ENCODE results near the gene GPR137B. TPM values are rescaled to one million over a fixed set of nuclear protein-coding genes. Genes with fewer than 3 reads are reported as not detected.

The GPR137B gene
- total and polyA plus RNA-seq, 2 of the 8 experiments (the other 6 are each of a cell fraction or from before 2014, with no cell fraction given): 6.9 to 7.7 TPM

- TF ChIP-seq ATF3 (IDR thresholded peaks at IDR 0.05; ENCODE audit: insufficient read depth, low read depth, low read length) (no peak), BACH1 (IDR thresholded peaks at IDR 0.05; ENCODE audit: low read length) (no peak), CBX5 (IDR thresholded peaks at IDR 0.05; ENCODE audit: low read depth, low read length) (no peak), RAD21 (IDR thresholded peaks at IDR 0.05 in 1 of 2, conservative IDR thresholded peaks at IDR 0.05 in 1 of 2; ENCODE audit: low read depth in 2 of 2, low read length in 2 of 2) (peak; percentile 33 to 57; a peak in 3 of 4 replicates), CBX8 (IDR thresholded peaks at IDR 0.05; ENCODE audit: borderline replicate concordance, low read depth, low read length) (no peak), SP1 (IDR thresholded peaks at IDR 0.05; ENCODE audit: low read depth, low read length) (no peak), CHD1 (IDR thresholded peaks at IDR 0.05; ENCODE audit: low read depth, low read length) (no peak), ASH2L (IDR thresholded peaks at IDR 0.05; ENCODE audit: low read length) (no peak)
Measured at GRCh38 chr1:236124965-236125364, 17.4 kb upstream of the GPR137B start (continued).
